GM19240 (cell line): Measurements from ENCODE around the gene CD79B.
"Not testable (repeated sequence)": the region's sequence is repeated elsewhere in the genome, so short reads cannot be mapped to it uniquely, and the experiment has no call there.

Experiments used
- DNase-seq: peaks from one replicate; pipeline ENCODE4 v3.0.0; 2011; ENCODE audit warnings: low spot score; ENCODE audit not compliant: insufficient read length

Gene CD79B

GRCh38 chr17:63911657-63912100 lies 20.5 kb downstream of the CD79B start:
- DNase-seq, result no peak

DNA sequence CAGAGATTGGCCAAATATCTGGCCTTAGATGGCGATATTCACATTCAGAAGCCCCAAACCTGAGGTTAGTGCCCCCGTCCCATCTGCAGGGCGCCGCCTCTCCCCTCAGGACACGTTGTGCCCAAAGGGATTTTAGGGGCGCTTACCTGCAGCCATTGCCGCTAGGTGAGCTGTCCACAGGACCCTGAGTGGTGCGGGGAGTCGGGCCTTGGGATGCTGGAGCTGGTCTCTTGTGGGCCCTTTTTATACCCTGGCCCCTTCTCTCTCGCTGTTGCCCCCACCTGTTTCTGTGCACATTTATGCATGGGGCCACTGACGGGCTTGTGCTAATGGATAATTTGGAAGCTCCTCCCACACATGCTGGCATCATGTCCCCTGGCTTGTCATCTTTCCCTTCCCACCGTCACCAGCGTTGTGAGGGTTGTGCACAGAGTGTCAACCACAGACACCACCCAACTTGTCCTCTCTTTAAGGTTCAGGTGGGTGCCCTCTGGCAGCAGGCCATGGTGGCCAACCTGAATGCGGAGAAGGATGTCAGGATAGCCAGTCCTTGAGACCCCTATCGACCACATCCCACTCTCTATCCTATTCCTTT lies 21.0 kb downstream of the CD79B start, which contains the start of gene CSHL1:
TSS of gene CSHL1 (minus strand) at position 218 of the 595 bp plus-strand sequence. CDS start at position 156, 62 bp downstream.
- no peak for DNase-seq

DNA sequence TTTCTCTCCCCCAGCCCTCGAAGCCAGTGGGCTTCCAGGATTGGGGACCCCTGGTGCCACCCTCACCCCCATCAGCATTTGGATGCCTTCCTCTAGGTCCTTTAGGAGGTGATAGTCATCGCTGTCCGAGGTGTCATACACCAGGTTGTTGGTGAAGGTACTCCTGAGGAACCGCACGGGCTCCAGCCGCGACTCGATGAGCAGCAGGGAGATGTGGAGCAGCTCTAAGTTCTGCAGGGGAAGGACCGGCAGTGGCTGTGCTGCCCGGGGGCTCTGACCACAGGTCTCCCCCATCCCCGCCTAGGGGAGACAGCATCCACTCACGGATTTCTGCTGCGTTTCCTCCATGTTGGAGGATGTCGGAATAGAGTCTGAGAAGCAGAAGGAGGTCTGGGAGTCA lies 22.0 kb downstream of the CD79B start:
- no peak for DNase-seq

- DNase-seq, result not testable (repeated sequence)
These were observed 22.5 kb downstream of the CD79B start for GRCh38 chr17:63909586-63909985.

GRCh38 chr17:63907161-63907778 lies 24.9 kb downstream of the CD79B start:
- DNase-seq, result not testable (repeated sequence)

GRCh38 chr17:63904796-63905195 lies 27.3 kb downstream of the CD79B start:
- DNase-seq, result not testable (repeated sequence)

GRCh38 chr17:63903787-63904201 lies 28.3 kb downstream of the CD79B start:
- not testable (repeated sequence) for DNase-seq

DNA sequence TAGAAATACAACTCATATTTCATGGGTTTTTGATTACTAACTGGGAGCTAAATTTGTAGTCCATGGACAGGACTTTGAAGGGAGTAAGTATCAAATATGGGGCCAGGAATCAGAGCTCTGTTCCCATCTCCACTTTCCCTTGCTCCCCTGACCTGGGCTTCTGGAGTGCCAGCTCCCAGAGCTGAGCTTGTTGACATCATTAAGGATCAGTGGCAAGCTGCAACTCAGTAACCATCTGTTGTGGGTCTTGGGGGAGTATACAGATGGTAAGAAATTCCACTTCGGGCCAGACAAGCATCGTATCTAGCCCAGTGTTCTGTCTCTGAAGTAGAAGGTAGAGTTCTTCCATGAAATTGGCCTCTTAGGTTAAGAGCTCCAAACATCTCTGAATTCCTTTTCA lies 30.2 kb downstream of the CD79B start:
- DNase-seq, result not testable (repeated sequence)

DNA sequence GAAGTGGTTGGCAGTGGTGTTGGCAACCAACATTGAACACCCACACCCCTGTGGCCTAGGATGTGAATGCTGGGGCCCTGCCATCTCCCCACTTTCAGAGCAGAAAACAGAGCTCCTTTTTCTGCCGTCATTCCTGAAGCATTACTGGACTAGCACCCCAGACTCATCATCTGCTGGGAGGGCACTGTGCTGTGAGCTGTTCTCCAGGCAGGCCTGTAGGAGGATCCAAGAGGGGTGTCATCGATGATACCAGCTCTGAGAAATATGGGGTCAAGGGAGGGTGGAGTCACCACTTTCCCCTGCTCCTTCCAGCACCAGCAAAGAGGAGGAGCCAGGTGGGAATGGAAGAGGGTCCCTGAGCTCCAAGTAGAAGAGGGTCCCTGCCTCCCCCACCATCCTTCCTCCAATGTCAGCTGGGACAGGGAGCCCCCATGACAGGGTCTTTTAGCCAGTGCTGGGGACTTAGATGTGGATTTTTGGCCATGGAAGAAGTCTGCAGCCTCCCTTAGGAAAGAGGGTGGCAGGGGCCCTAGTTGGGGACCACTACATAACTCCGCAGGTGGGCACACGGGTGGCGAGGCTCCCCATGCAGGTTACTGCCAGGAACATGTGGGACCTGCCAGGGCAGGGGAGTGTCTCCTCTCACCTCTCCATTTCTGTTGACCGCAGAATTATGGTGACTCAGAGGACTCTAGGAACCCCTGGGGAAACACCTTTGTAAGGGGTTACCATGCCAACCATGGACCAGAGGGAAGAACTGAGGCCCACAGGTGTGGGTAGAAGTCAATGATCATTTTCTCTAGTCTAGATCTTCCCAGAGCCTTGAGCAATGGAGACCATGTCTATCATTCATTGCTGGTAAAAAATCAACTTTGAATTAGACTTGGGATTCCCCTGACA lies 33.0 kb downstream of the CD79B start:
- not testable (repeated sequence) for DNase-seq

GRCh38 chr17:63896524-63897354 lies 35.4 kb downstream of the CD79B start, which contains the start of gene CSH1:
TSS of gene CSH1 (minus strand) at chr17:63896574. CDS start at chr17:63896511, 63 bp downstream.
- DNase-seq, result not testable (repeated sequence)

DNA sequence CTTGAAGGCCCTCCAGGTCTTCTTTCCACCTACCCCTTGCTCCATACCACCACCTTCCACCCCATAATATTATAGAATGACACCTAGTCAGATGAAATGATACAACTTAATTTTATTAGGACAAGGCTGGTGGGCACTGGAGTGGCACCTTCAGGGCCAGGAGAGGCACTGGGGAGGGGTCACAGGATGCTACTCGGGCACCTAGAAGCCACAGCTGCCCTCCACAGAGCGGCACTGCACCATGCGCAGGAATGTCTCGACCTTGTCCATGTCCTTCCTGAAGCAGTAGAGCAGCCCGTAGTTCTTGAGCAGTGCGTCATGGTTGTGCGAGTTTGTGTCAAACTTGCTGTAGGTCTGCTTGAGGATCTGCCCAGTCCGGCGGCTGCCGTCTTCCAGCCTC lies 37.3 kb downstream of the CD79B start:
- DNase-seq, result not testable (repeated sequence)

DNA sequence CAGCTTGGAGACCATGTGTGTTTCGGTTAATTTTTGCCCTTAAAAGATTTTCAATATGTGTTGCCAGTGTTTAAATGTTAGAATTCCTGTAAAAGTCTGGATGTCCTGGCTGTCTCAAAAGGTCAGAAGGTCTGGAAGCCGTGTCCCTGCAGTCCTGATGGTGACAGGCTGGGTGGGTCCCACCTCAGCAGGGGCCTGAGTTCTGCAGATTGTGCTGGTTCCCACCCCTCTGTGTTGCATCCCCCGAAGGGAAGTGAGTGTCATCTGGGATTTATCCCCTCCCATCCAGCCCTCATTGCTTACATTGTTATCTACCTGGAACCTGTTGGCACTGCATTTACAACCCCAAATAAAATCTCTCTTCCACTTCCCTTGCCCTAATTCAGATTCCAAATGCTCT lies 38.1 kb downstream of the CD79B start:
- not testable (repeated sequence) for DNase-seq

DNA sequence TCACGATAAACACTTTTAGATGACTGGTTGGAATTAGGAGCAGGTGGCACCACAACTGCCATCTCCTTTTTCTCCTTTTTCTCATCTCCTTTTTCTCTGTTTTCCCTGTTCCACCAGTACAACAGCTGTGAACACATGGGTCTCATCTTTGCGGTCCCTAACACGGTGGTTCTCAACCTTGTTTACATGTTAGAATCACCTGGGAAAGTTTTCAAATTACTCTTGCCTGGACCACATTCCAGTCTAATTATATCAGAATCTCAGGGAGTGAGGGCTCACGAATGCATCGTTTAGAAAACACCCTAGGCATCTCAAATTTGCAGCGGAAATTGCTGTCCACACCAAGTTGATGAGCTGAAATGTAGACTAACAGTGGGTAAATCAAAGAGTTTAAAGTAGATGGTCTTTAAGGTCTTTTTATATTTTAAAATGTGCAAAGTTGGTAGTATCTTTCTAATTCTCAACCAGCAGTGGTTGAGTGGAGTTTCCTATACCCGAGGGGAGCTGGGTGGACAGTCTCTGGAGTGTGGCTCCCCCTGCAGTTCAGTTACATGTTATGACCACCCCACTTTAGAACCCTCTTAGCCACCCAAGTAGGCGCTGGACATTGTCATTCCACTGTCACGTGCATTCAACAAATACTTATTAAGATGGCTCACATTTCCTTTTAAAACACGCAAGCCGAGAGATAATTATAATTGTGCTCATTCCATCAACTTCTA lies 39.7 kb downstream of the CD79B start:
- DNase-seq, result not testable (repeated sequence)

DNA sequence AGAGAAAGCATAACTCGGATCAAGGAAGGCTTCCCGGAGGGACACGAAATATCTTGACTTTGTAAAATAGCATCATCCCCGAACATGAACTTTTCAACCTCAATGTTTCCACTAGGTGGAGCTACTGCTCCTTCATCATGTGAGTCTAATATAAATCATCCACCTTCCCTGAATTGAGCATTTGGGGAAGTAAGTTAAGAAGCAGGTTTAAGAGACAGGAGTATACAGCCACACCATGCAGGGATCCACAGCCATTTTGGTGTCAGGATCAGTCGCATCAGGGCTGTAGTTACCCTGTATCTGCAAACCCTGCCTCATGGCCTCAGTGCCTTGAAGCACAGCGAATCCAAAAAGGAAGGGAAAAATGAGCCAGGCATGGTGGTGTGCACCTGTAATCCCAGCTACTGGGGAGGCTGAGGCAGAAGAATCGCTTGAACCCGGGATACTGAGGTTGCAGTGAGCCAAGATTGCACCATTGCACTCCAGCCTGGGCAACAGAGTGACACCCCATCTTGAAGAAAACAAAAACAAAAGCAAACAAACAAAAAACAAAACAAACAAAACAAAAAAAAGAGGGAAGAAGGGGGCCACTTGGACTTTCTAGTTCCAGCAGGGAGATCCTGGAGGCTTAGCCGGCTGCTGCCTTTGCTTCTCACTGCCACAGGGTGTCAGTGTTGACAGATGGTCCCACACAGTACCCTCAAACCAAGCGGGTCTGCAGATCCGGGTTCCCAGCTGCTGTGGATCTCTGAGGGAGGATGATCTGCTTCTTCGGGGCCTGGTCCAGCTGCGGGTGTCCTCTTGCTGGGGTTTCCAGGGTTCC lies 42.9 kb downstream of the CD79B start:
- DNase-seq, result not testable (repeated sequence)

- DNase-seq, result not testable (repeated sequence)
These were observed 47.0 kb downstream of the CD79B start for GRCh38 chr17:63885119-63885518.

GRCh38 chr17:63882626-63883126 lies 49.5 kb downstream of the CD79B start:
- DNase-seq, result not testable (repeated sequence)

GRCh38 chr17:63881935-63882601 lies 50.1 kb downstream of the CD79B start, which contains the start of gene GH2:
TSS of gene GH2 (minus strand) at chr17:63881944. CDS start at chr17:63881801, 143 bp downstream.
- DNase-seq, result peak; percentile 38

- not testable (repeated sequence) for DNase-seq
These were observed 50.8 kb downstream of the CD79B start for GRCh38 chr17:63881337-63881736.
